Measurements from ENCODE around the gene ZFYVE1. TPM values are rescaled to one million over a fixed set of nuclear protein-coding genes. Genes with fewer than 3 reads are reported as not detected.
A peak's percentile ranks its signal among the peaks of the same experiment; 100 is the strongest.

ZFYVE1 gene
- total and polyA plus RNA-seq, 2 of the 13 experiments (the other 11 are each of a cell fraction or from before 2014, with no cell fraction given) = 2.6 to 5.3 TPM

DNA sequence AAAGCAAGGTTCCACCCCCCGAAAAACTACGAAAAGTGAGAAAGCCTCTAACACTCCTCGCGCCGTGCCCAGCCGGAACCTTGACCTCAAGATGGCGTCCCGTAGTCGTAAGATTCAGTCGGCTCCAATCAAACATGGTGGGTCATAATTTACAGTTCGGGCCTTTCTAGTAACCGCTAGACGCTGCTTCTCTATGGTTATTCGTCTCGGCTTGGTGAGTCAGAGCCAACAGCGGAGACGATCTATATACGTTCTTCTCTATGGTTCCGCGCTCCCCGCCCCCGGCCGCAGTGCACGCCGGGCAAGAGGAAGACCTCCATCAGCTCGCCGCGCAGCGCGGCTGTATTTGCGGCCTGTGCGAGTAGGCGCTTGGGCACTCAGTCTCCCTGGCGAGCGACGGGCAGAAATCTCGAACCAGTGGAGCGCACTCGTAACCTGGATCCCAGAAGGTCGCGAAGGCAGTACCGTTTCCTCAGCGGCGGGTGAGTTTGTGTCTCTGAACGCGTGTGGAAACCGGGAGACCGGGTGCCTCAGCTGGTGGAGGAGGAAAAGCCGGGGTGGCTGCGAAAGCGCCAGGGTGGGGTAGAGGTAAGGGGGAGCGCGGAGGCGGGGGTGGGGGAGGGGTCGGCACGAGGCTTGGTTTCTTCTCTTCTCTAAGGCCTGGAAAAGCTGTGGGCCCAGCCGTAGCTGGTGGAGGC, 31.5 kb upstream of the ZFYVE1 start, which contains the start of gene RBM25 (continued):
- TF ChIP-seq U2AF2 (IDR thresholded peaks at IDR 0.05; ENCODE audit: low read depth, low read length) (no peak), YY1 (IDR thresholded peaks at IDR 0.05; ENCODE audit: insufficient read depth, insufficient replicate concordance, low read depth, low read length) (peak; percentile 94), ZNF501 (CRISPR knock-in tag; IDR thresholded peaks at IDR 0.05) (peak; percentile 59), HMGA1 (CRISPR knock-in tag; conservative IDR thresholded peaks at IDR 0.05) (no peak)
- TF ChIP-seq, protein P1, sequence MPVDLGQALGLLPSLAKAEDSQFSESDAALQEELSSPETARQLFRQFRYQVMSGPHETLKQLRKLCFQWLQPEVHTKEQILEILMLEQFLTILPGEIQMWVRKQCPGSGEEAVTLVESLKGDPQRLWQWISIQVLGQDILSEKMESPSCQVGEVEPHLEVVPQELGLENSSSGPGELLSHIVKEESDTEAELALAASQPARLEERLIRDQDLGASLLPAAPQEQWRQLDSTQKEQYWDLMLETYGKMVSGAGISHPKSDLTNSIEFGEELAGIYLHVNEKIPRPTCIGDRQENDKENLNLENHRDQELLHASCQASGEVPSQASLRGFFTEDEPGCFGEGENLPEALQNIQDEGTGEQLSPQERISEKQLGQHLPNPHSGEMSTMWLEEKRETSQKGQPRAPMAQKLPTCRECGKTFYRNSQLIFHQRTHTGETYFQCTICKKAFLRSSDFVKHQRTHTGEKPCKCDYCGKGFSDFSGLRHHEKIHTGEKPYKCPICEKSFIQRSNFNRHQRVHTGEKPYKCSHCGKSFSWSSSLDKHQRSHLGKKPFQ (CRISPR knock-in tag; IDR thresholded peaks at IDR 0.05; ENCODE audit: insufficient replicate concordance) = peak; percentile 67
- TF ChIP-seq, protein P2, sequence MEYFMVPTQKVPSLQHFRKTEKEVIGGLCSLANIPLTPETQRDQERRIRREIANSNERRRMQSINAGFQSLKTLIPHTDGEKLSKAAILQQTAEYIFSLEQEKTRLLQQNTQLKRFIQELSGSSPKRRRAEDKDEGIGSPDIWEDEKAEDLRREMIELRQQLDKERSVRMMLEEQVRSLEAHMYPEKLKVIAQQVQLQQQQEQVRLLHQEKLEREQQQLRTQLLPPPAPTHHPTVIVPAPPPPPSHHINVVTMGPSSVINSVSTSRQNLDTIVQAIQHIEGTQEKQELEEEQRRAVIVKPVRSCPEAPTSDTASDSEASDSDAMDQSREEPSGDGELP (IDR thresholded peaks at IDR 0.05; ENCODE audit: borderline replicate concordance, low read depth) = peak; percentile 73; the same call in 1 of the 2 replicates
- TF ChIP-seq, protein P3, sequence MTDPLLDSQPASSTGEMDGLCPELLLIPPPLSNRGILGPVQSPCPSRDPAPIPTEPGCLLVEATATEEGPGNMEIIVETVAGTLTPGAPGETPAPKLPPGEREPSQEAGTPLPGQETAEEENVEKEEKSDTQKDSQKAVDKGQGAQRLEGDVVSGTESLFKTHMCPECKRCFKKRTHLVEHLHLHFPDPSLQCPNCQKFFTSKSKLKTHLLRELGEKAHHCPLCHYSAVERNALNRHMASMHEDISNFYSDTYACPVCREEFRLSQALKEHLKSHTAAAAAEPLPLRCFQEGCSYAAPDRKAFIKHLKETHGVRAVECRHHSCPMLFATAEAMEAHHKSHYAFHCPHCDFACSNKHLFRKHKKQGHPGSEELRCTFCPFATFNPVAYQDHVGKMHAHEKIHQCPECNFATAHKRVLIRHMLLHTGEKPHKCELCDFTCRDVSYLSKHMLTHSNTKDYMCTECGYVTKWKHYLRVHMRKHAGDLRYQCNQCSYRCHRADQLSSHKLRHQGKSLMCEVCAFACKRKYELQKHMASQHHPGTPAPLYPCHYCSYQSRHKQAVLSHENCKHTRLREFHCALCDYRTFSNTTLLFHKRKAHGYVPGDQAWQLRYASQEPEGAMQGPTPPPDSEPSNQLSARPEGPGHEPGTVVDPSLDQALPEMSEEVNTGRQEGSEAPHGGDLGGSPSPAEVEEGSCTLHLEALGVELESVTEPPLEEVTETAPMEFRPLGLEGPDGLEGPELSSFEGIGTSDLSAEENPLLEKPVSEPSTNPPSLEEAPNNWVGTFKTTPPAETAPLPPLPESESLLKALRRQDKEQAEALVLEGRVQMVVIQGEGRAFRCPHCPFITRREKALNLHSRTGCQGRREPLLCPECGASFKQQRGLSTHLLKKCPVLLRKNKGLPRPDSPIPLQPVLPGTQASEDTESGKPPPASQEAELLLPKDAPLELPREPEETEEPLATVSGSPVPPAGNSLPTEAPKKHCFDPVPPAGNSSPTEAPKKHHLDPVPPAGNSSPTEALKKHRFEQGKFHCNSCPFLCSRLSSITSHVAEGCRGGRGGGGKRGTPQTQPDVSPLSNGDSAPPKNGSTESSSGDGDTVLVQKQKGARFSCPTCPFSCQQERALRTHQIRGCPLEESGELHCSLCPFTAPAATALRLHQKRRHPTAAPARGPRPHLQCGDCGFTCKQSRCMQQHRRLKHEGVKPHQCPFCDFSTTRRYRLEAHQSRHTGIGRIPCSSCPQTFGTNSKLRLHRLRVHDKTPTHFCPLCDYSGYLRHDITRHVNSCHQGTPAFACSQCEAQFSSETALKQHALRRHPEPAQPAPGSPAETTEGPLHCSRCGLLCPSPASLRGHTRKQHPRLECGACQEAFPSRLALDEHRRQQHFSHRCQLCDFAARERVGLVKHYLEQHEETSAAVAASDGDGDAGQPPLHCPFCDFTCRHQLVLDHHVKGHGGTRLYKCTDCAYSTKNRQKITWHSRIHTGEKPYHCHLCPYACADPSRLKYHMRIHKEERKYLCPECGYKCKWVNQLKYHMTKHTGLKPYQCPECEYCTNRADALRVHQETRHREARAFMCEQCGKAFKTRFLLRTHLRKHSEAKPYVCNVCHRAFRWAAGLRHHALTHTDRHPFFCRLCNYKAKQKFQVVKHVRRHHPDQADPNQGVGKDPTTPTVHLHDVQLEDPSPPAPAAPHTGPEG (CRISPR knock-in tag; IDR thresholded peaks at IDR 0.05) = 0 out of 2 replicates have a peak, but pooled peaks have one; percentile 21
- TF ChIP-seq, protein P4, sequence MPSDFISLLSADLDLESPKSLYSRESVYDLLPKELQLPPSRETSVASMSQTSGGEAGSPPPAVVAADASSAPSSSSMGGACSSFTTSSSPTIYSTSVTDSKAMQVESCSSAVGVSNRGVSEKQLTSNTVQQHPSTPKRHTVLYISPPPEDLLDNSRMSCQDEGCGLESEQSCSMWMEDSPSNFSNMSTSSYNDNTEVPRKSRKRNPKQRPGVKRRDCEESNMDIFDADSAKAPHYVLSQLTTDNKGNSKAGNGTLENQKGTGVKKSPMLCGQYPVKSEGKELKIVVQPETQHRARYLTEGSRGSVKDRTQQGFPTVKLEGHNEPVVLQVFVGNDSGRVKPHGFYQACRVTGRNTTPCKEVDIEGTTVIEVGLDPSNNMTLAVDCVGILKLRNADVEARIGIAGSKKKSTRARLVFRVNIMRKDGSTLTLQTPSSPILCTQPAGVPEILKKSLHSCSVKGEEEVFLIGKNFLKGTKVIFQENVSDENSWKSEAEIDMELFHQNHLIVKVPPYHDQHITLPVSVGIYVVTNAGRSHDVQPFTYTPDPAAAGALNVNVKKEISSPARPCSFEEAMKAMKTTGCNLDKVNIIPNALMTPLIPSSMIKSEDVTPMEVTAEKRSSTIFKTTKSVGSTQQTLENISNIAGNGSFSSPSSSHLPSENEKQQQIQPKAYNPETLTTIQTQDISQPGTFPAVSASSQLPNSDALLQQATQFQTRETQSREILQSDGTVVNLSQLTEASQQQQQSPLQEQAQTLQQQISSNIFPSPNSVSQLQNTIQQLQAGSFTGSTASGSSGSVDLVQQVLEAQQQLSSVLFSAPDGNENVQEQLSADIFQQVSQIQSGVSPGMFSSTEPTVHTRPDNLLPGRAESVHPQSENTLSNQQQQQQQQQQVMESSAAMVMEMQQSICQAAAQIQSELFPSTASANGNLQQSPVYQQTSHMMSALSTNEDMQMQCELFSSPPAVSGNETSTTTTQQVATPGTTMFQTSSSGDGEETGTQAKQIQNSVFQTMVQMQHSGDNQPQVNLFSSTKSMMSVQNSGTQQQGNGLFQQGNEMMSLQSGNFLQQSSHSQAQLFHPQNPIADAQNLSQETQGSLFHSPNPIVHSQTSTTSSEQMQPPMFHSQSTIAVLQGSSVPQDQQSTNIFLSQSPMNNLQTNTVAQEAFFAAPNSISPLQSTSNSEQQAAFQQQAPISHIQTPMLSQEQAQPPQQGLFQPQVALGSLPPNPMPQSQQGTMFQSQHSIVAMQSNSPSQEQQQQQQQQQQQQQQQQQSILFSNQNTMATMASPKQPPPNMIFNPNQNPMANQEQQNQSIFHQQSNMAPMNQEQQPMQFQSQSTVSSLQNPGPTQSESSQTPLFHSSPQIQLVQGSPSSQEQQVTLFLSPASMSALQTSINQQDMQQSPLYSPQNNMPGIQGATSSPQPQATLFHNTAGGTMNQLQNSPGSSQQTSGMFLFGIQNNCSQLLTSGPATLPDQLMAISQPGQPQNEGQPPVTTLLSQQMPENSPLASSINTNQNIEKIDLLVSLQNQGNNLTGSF (CRISPR knock-in tag; IDR thresholded peaks at IDR 0.05) = 0 out of 2 replicates have a peak, but pooled peaks have one; percentile 14
- TF ChIP-seq, protein P5, sequence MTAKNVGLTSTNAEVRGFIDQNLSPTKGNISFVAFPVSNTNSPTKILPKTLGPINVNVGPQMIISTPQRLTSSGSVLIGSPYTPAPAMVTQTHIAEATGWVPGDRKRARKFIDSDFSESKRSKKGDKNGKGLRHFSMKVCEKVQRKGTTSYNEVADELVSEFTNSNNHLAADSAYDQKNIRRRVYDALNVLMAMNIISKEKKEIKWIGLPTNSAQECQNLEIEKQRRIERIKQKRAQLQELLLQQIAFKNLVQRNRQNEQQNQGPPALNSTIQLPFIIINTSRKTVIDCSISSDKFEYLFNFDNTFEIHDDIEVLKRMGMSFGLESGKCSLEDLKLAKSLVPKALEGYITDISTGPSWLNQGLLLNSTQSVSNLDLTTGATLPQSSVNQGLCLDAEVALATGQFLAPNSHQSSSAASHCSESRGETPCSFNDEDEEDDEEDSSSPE (CRISPR knock-in tag; IDR thresholded peaks at IDR 0.05) = peak; percentile 61
- TF ChIP-seq, protein P6, sequence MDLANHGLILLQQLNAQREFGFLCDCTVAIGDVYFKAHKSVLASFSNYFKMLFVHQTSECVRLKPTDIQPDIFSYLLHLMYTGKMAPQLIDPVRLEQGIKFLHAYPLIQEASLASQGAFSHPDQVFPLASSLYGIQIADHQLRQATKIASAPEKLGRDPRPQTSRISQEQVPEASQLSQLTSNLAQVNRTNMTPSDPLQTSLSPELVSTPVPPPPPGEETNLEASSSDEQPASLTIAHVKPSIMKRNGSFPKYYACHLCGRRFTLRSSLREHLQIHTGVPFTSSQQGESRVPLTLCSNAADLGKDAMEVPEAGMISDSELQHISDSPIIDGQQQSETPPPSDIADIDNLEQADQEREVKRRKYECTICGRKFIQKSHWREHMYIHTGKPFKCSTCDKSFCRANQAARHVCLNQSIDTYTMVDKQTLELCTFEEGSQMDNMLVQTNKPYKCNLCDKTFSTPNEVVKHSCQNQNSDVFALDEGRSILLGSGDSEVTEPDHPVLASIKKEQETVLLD (CRISPR knock-in tag; IDR thresholded peaks at IDR 0.05; ENCODE audit: low read depth) = peak; percentile 31; the same call in 1 of the 2 replicates

All from HepG2 (cell line).